Thoracic aorta (tissue), 2 donors: ENCODE data around the gene SPIB. TPM values are rescaled to one million over a fixed set of nuclear protein-coding genes. Genes with fewer than 3 reads are reported as not detected.

Experiments used
- ATAC-seq: fragments of 150-250 bp; one replicate; pipeline ENCODE4 v1.8.0; 2017; ENCODE audit warnings: low read depth; ENCODE audit not compliant: insufficient number of reproducible peaks, low FRiP score
- DNase-seq: peaks from one replicate; pipeline ENCODE4 v3.0.0-alpha.2; 2020; ENCODE audit warnings: low spot score
- H3K27ac ChIP-seq, 2 donors: fragments of 200-600 bp; sonication (generic); 1 replicate in 1 of 2; 2 replicates in 1 of 2; pipeline ENCODE4 v1.5.1; 2016; ENCODE audit warnings: mild to moderate bottlenecking in 2 of 2, moderate library complexity in 2 of 2
- H3K27me3 ChIP-seq: fragments of 200-600 bp; sonication (generic); replicated peaks from 2 replicates; pipeline ENCODE4 v1.6.0; 2016; ENCODE audit warnings: mild to moderate bottlenecking; ENCODE audit not compliant: insufficient read depth
- H3K36me3 ChIP-seq: fragments of 200-600 bp; sonication (generic); one replicate; pipeline ENCODE4 v1.5.1; 2016
- H3K4me1 ChIP-seq, 2 donors: fragments of 200-600 bp; sonication (generic); 1 replicate in 1 of 2; 2 replicates in 1 of 2; pipeline versions ENCODE4 v1.5.1 to v1.6.0; 2016; ENCODE audit warnings: low read depth in 2 of 2, mild to moderate bottlenecking in 1 of 2; ENCODE audit not compliant: control insufficient read depth in 1 of 2
- H3K4me3 ChIP-seq: fragments of 200-600 bp; sonication (generic); 2 replicates; pipeline ENCODE4 v1.5.1; 2016; ENCODE audit warnings: mild to moderate bottlenecking
- H3K9me3 ChIP-seq: fragments of 200-600 bp; sonication (generic); 2 replicates; pipeline ENCODE4 v1.5.1; 2016
- total RNA-seq, 2 donors: library from RNA; depleted of rRNA; stranded (reverse); fragments of >200 nt; gene quantifications; one replicate each; pipeline versions ENCODE4 v1.1.0 to v1.2.3, GENCODE V29; 2016
- TF ChIP-seq, protein P1 (sequence below): fragments of 200-600 bp; sonication (generic); IDR thresholded peaks from one replicate; pipeline ENCODE4 v1.5.1; 2019; ENCODE audit warnings: antibody characterized with exemption

SPIB gene
- total RNA-seq, 2 donors from 2014 or later, result not detected

DNA sequence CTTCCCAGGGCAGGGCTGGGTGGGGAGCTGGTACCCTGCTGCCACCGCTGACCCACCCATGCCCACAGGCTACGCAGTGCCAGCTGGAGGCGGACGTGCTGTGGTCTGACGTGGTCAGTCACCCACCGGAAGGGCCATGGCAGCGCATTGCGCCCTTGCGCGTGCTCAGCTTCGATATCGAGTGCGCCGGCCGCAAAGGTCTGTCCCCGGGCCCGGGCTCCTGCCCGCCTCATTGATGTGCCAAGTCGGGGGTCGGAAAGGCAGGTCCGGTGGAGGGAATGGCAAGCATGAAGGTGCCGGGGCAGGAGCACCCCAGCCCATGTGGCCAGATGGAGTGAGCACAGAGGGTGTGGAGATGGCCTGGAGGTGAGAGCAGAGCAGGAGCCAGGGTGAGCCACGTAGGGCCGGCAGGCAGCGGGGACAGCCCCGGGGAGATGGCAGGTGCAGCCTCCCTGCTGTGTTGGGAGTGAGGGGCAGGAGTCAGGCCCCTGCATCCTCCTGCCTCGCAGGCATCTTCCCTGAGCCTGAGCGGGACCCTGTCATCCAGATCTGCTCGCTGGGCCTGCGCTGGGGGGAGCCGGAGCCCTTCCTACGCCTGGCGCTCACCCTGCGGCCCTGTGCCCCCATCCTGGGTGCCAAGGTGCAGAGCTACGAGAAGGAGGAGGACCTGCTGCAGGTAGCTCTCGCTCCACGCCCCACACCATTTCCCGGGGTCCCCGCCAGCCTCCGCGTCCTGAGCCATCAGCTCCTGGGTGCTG lies 16.0 kb upstream of the SPIB start:
- DNase-seq (no peak), ATAC-seq (no peak)
- Histone ChIP-seq H3K36me3 (peaks cover 6% of the 10 kb centered on the region), H3K4me3 (no peak overlapping the region), H3K27ac (no peak overlapping the region), H3K4me1 (no peaks in the 10 kb centered on the region), H3K27me3 (no peaks in the 10 kb centered on the region), H3K9me3 (no peaks in the 10 kb centered on the region)
- TF ChIP-seq, protein P1, sequence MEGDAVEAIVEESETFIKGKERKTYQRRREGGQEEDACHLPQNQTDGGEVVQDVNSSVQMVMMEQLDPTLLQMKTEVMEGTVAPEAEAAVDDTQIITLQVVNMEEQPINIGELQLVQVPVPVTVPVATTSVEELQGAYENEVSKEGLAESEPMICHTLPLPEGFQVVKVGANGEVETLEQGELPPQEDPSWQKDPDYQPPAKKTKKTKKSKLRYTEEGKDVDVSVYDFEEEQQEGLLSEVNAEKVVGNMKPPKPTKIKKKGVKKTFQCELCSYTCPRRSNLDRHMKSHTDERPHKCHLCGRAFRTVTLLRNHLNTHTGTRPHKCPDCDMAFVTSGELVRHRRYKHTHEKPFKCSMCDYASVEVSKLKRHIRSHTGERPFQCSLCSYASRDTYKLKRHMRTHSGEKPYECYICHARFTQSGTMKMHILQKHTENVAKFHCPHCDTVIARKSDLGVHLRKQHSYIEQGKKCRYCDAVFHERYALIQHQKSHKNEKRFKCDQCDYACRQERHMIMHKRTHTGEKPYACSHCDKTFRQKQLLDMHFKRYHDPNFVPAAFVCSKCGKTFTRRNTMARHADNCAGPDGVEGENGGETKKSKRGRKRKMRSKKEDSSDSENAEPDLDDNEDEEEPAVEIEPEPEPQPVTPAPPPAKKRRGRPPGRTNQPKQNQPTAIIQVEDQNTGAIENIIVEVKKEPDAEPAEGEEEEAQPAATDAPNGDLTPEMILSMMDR, result no peak

DNA sequence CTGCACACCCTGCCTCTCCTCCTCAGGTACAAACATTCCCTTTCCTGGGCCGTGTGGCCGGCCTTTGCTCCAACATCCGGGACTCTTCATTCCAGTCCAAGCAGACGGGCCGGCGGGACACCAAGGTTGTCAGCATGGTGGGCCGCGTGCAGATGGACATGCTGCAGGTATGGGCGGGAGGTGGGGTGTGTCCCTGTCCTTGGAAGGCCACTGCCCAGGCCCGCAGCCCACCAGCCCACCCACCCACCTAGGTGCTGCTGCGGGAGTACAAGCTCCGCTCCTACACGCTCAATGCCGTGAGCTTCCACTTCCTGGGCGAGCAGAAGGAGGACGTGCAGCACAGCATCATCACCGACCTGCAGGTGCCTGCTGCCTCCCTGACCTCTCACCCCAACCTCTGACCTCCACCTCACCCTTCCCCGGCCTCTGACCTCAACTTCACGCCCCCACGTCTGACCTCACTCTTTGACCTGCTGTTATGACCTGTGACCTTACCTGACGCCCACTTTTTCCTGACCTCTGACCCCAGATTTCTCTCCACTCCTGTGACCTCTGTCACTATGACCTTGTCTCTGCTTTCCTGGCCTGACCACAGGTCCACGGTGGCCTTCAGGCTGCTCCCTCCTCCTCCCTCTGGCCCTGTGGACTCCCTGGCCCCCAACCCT lies 12.4 kb upstream of the SPIB start:
- peaks cover 21% of the 10 kb centered on the region for H3K36me3 ChIP-seq
- ATAC-seq (no peak), DNase-seq (no peak)
- no peak overlapping the region for H3K27ac ChIP-seq
- no peaks in the 10 kb centered on the region for H3K27me3 ChIP-seq
- no peaks in the 10 kb centered on the region for H3K9me3 ChIP-seq
- TF ChIP-seq, protein P1, result no peak
- no peak overlapping the region for H3K4me3 ChIP-seq
- H3K4me1 ChIP-seq, result no peaks in the 10 kb centered on the region

- Histone ChIP-seq H3K27ac (no peak overlapping the region), H3K4me3 (no peak overlapping the region), H3K36me3 (peaks cover 21% of the 10 kb centered on the region), H3K27me3 (no peaks in the 10 kb centered on the region), H3K9me3 (no peaks in the 10 kb centered on the region), H3K4me1 (no peaks in the 10 kb centered on the region)
- TF ChIP-seq, protein P1, result no peak
- no peak for DNase-seq
- no peak for ATAC-seq
Observed at GRCh38 chr19:50406829-50407228, 11.9 kb upstream of the SPIB start.

DNA sequence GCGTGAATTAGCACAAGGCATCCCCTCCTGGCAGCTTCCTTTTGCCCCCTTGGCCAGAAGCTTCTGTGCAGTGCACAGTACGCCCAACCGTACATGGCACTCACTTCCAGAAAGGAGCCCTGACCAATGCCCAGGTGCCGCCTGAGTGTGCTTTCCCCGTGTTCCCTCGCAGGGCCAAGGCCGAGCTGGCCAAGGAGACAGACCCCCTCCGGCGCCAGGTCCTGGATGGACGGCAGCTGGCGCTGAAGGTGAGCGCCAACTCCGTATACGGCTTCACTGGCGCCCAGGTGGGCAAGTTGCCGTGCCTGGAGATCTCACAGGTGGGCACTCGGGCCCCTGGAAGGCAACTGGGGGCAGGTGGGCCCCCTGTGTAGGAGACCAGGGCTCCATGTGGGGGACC lies 9.4 kb upstream of the SPIB start:
- DNase-seq, result no peak
- H3K4me3 ChIP-seq, result no peak overlapping the region
- peaks cover 15% of the 10 kb centered on the region for H3K36me3 ChIP-seq
- ATAC-seq, result no peak
- no peaks in the 10 kb centered on the region for H3K9me3 ChIP-seq
- H3K27me3 ChIP-seq, result no peaks in the 10 kb centered on the region
- no peaks in the 10 kb centered on the region for H3K4me1 ChIP-seq
- TF ChIP-seq, protein P1, result no peak
- H3K27ac ChIP-seq, result no peak overlapping the region

- no peak overlapping the region for H3K27ac ChIP-seq
- H3K36me3 ChIP-seq, result peaks cover 15% of the 10 kb centered on the region
- H3K4me3 ChIP-seq, result no peak overlapping the region
- H3K9me3 ChIP-seq, result no peaks in the 10 kb centered on the region
- H3K4me1 ChIP-seq, result no peaks in the 10 kb centered on the region
- TF ChIP-seq, protein P1, result no peak
- DNase-seq (no peak), ATAC-seq (no peak)
- H3K27me3 ChIP-seq, result no peaks in the 10 kb centered on the region
Observed at GRCh38 chr19:50410109-50410508, 8.6 kb upstream of the SPIB start.
